A549 treated with Mapracorat at 1 μM for 4 hours (cell line): Measurements from ENCODE around the gene MRPS27. TPM values are rescaled to one million over a fixed set of nuclear protein-coding genes. Genes with fewer than 3 reads are reported as not detected.

ENCODE experiments used
- total RNA-seq: library from RNA; stranded (reverse); fragments of 200-300 nt; extraction: Qiagen RNA extraction; gene quantifications from 5 replicates; pipeline ENCODE4 v1.2.3, GENCODE V29; 2022

The MRPS27 gene
- 51.0 to 55.0 TPM (median 53.0 TPM) in 5 replicates for total RNA-seq

GRCh38 chr5:72319976-72320752, at the start of gene MRPS27, which contains the start of gene PTCD2:
MRPS27 (minus strand) TSS chr5:72320240; CDS start chr5:72320221, 19 bp downstream.
PTCD2 (plus strand) TSS chr5:72320373; CDS start chr5:72320383, 10 bp downstream.

Other genes with a start within 250 kb of the MRPS27 start
- 34.2 to 44.3 TPM (median 42.4 TPM) in 5 replicates for gene MAP1B, start 212.8 kb downstream of the MRPS27 start, total RNA-seq
- gene PTCD2, start 133 bp upstream of the MRPS27 start, total RNA-seq = 9.7 to 10.8 TPM (median 10.4 TPM) in 5 replicates
- gene ZNF366, start 187.2 kb upstream of the MRPS27 start, total RNA-seq = not detected in 5 replicates